Measurements from ENCODE around the gene DDIT4. TPM values are rescaled to one million over a fixed set of nuclear protein-coding genes. Genes with fewer than 3 reads are reported as not detected.
A peak's percentile ranks its signal among the peaks of the same experiment; 100 is the strongest.

The DDIT4 gene
- total RNA-seq, 1 donor from 2014 or later, result 257 TPM

- Histone ChIP-seq H3K36me3 (no peaks in the 10 kb centered on the region), H2AFZ (replicated peaks) (peak overlapping the region; percentile 18), H3K27me3 (no peaks in the 10 kb centered on the region), H3K9ac (no peak overlapping the region), H3K27ac (no peak overlapping the region), H4K20me1 (ENCODE audit: low read depth) (no peaks in the 10 kb centered on the region), H3K9me3 (ENCODE audit: low read depth) (no peaks in the 10 kb centered on the region), H3K4me2 (no peak overlapping the region), H3K79me2 (ENCODE audit: low read depth) (no peaks in the 10 kb centered on the region), H3K4me1 (peaks cover 9% of the 10 kb centered on the region), H3K4me3 (no peak overlapping the region), H3F3A (ENCODE audit: low read depth) (peaks cover 5% of the 10 kb centered on the region)
- Mint-ChIP-seq H3K9me3 (no peaks in the 10 kb centered on the region), H3K27ac (peak overlapping the region; percentile 95), H3K4me1 (peaks cover 36% of the 10 kb centered on the region), H3K4me3 (peak overlapping the region; percentile 9), H3K27me3 (ENCODE audit: insufficient read depth, low read depth) (peaks cover 4% of the 10 kb centered on the region), H3K36me3 (peaks cover 6% of the 10 kb centered on the region)
- TF ChIP-seq EZH2phosphoT487 (IDR thresholded peaks at IDR 0.05), result no peak
- TF ChIP-seq CTCF (IDR thresholded peaks at IDR 0.05), result no peak
- TF ChIP-seq EZH2 (IDR thresholded peaks at IDR 0.05), result no peak
- DNase-seq (ENCODE audit: low spot score), result no peak
Observed at GRCh38 chr10:72242675-72243074, 31.0 kb upstream of the DDIT4 start.

- DNase-seq (ENCODE audit: low spot score), result no peak
- H3K9me3 ChIP-seq (ENCODE audit: low read depth), result no peaks in the 10 kb centered on the region
- Mint-ChIP-seq H3K9me3 (no peaks in the 10 kb centered on the region), H3K27me3 (ENCODE audit: insufficient read depth, low read depth) (peaks cover 4% of the 10 kb centered on the region), H3K36me3 (peaks cover 3% of the 10 kb centered on the region), H3K27ac (peak overlapping the region; percentile 47), H3K4me3 (no peak overlapping the region), H3K4me1 (peaks cover 49% of the 10 kb centered on the region)
- TF ChIP-seq CTCF (IDR thresholded peaks at IDR 0.05) (no peak), EZH2phosphoT487 (IDR thresholded peaks at IDR 0.05) (no peak), EZH2 (IDR thresholded peaks at IDR 0.05) (no peak)
- H3K27me3 ChIP-seq, result no peaks in the 10 kb centered on the region
- no peaks in the 10 kb centered on the region for H3K79me2 ChIP-seq (ENCODE audit: low read depth)
- no peak overlapping the region for H2AFZ ChIP-seq (replicated peaks)
- peaks cover 22% of the 10 kb centered on the region for H3K4me1 ChIP-seq
- H3K36me3 ChIP-seq, result no peaks in the 10 kb centered on the region
- H3K27ac ChIP-seq, result no peak overlapping the region
- no peak overlapping the region for H3K4me2 ChIP-seq
- H3K9ac ChIP-seq, result no peak overlapping the region
- H3K4me3 ChIP-seq, result no peak overlapping the region
- peaks cover 11% of the 10 kb centered on the region for H3F3A ChIP-seq (ENCODE audit: low read depth)
- no peaks in the 10 kb centered on the region for H4K20me1 ChIP-seq (ENCODE audit: low read depth)
Observed at GRCh38 chr10:72243822-72244437, 29.8 kb upstream of the DDIT4 start.

GRCh38 chr10:72244573-72245038 lies 29.1 kb upstream of the DDIT4 start:
- Histone ChIP-seq H4K20me1 (ENCODE audit: low read depth) (no peaks in the 10 kb centered on the region), H3K9ac (no peak overlapping the region), H3K36me3 (no peaks in the 10 kb centered on the region), H3K4me3 (no peak overlapping the region), H3K27ac (no peak overlapping the region), H3K4me1 (peaks cover 25% of the 10 kb centered on the region), H3K9me3 (ENCODE audit: low read depth) (no peaks in the 10 kb centered on the region), H3K27me3 (no peaks in the 10 kb centered on the region), H3F3A (ENCODE audit: low read depth) (peaks cover 11% of the 10 kb centered on the region), H3K4me2 (no peak overlapping the region), H3K79me2 (ENCODE audit: low read depth) (no peaks in the 10 kb centered on the region), H2AFZ (replicated peaks) (no peak overlapping the region)
- H3K4me3 Mint-ChIP-seq, result no peak overlapping the region
- no peaks in the 10 kb centered on the region for H3K9me3 Mint-ChIP-seq
- peaks cover 51% of the 10 kb centered on the region for H3K4me1 Mint-ChIP-seq
- peak overlapping the region; percentile 13 for H3K27ac Mint-ChIP-seq
- no peak for TF ChIP-seq EZH2 (IDR thresholded peaks at IDR 0.05)
- TF ChIP-seq EZH2phosphoT487 (IDR thresholded peaks at IDR 0.05), result no peak
- TF ChIP-seq CTCF (IDR thresholded peaks at IDR 0.05), result no peak
- peaks cover 4% of the 10 kb centered on the region for H3K27me3 Mint-ChIP-seq (ENCODE audit: insufficient read depth, low read depth)
- DNase-seq (ENCODE audit: low spot score), result no peak
- H3K36me3 Mint-ChIP-seq, result peaks cover 2% of the 10 kb centered on the region

All from neural progenitor cell (in vitro differentiated cells).